K562 (cell line): Measurements from ENCODE around the gene ROBO1. TPM values are rescaled to one million over a fixed set of nuclear protein-coding genes. Genes with fewer than 3 reads are reported as not detected.

Experiments used
- ATAC-seq: fragments of 200-7000 bp; cut with Tn5 transposase; 3 replicates; pipeline ENCODE4 v1.9.1; 2020; ENCODE audit warnings: moderate library complexity
- BruUV-seq: library from RNA; stranded (reverse); fragments of 400-500 nt; replicated peaks from 2 replicates; lab custom pipeline; 2021; lab: Mats Ljungman, UMichigan
- CTCF ChIA-PET: fragments of 300-600 bp; formaldehyde crosslinking; extraction: SDS; loops from one replicate; lab custom pipeline; 2021; ENCODE audit warnings: low intra/inter-chr PET ratio; lab: Yijun Ruan, JAX
- POLR2A ChIA-PET: fragments of 300-600, 350-650 bp; sonication (Branson Sonifier 250); formaldehyde crosslinking; extraction: SDS; loops from one replicate; lab custom pipeline; 2021; ENCODE audit warnings: antibody characterized with exemption, inconsistent platforms; lab: Yijun Ruan, JAX
- DNase-seq, 4 experiments: peaks; one replicate each; pipeline versions ENCODE4 v3.0.0 to v3.0.0-alpha.2; 2011 to 2018; ENCODE audit warnings: low spot score in 3 of 4, mixed read lengths in 3 of 4; ENCODE audit errors: extremely low read depth in 1 of 4
- FAIRE-seq: peaks from 2 replicates; lab custom pipeline; 2011; peaks lifted over from hg19 to GRCh38; lab: Jason Lieb, UNC
- H2AFZ ChIP-seq: 2 replicates; pipeline ENCODE4 v1.6.0; 2011; ENCODE audit warnings: low read depth, low read length, control low read depth, inconsistent platforms
- H3K27ac ChIP-seq: fragments of 200-600 bp; 3 replicates; pipeline ENCODE4 v1.8.0; 2011; ENCODE audit warnings: low read depth, mild to moderate bottlenecking, control low read depth, inconsistent platforms, low read length, moderate library complexity, mixed read lengths; ENCODE audit errors: extremely low read depth
- H3K27me3 ChIP-seq, 2 experiments: fragments of 300-600 bp in 1 of 2; 2 replicates in 1 of 2; 3 replicates in 1 of 2; pipeline versions ENCODE4 v1.6.0 to v1.8.0; 2011; ENCODE audit warnings: inconsistent platforms in 2 of 2, low read length in 2 of 2, mild to moderate bottlenecking in 1 of 2, mixed read lengths in 1 of 2, moderate library complexity in 1 of 2; ENCODE audit not compliant: control insufficient read depth in 2 of 2, insufficient read depth in 2 of 2
- H3K36me3 ChIP-seq: fragments of 300-600 bp; 3 replicates; pipeline ENCODE4 v1.8.0; 2011; ENCODE audit warnings: mild to moderate bottlenecking, low read length, inconsistent platforms; ENCODE audit not compliant: control insufficient read depth, insufficient read depth
- H3K4me1 ChIP-seq, 2 experiments: fragments of 200-600 bp in 1 of 2; replicated peaks in 1 of 2; 2 replicates in 1 of 2; 3 replicates in 1 of 2; pipeline versions ENCODE4 v1.5.1 to v1.8.0; 2011; ENCODE audit warnings: inconsistent platforms in 2 of 2, low read length in 2 of 2, mild to moderate bottlenecking in 1 of 2, mixed read lengths in 1 of 2, moderate library complexity in 1 of 2; ENCODE audit not compliant: control insufficient read depth in 2 of 2, insufficient read depth in 2 of 2
- H3K4me2 ChIP-seq: 2 replicates; pipeline ENCODE4 v1.6.1; 2011; ENCODE audit warnings: low read length, control low read depth, inconsistent platforms, mixed read lengths; ENCODE audit not compliant: insufficient read depth
- H3K4me3 ChIP-seq: fragments of 200-600 bp; sonication (generic), shearing (Covaris generic); 2 replicates; pipeline ENCODE4 v1.5.1; 2016; ENCODE audit warnings: control low read depth, inconsistent platforms
- H3K79me2 ChIP-seq: fragments of 200-600 bp; 3 replicates; pipeline ENCODE4 v1.8.0; 2011; ENCODE audit warnings: low read length, inconsistent platforms; ENCODE audit not compliant: control insufficient read depth, insufficient read depth
- H3K9ac ChIP-seq, 2 experiments: 2 replicates each; pipeline versions ENCODE4 v1.6.0 to v1.6.1; 2011; ENCODE audit warnings: low read depth in 2 of 2, low read length in 2 of 2, control low read depth in 1 of 2, inconsistent platforms in 1 of 2, mild to moderate bottlenecking in 1 of 2, mixed read lengths in 1 of 2; ENCODE audit not compliant: insufficient read depth in 1 of 2
- H3K9me1 ChIP-seq: one replicate; pipeline ENCODE4 v1.6.0; 2011; ENCODE audit warnings: inconsistent platforms, mild to moderate bottlenecking, low read length, moderate library complexity; ENCODE audit not compliant: control insufficient read depth, insufficient read depth
- H3K9me3 ChIP-seq: replicated peaks from 2 replicates; pipeline ENCODE4 v1.5.1; 2011; ENCODE audit warnings: low read depth, low read length, inconsistent platforms; ENCODE audit not compliant: control insufficient read depth, insufficient read depth
- H4K20me1 ChIP-seq: replicated peaks from 2 replicates; pipeline ENCODE4 v1.6.1; 2011; ENCODE audit warnings: low read length, inconsistent platforms, mixed read lengths; ENCODE audit not compliant: control insufficient read depth, insufficient read depth
- GTF2A2 ChIP-seq: IDR thresholded peaks from 2 replicates; pipeline ENCODE4 v1.6.1; 2016; ENCODE audit warnings: mild to moderate bottlenecking, missing genetic modification characterization, missing compliant biosample characterization
- HIVEP1 ChIP-seq: fragments of 250-450 bp; sonication (Bioruptor Pico); IDR thresholded peaks from 2 replicates; pipeline ENCODE4 v1.4.0; 2020; ENCODE audit warnings: mild to moderate bottlenecking
- ILK ChIP-seq: fragments of 450-650 bp; IDR thresholded peaks from 2 replicates; pipeline ENCODE4 v1.6.1; 2016; ENCODE audit warnings: missing genetic modification characterization, low read depth, mild to moderate bottlenecking, missing compliant biosample characterization, moderate library complexity, borderline replicate concordance
- KAT8 ChIP-seq: fragments of 450-650 bp; IDR thresholded peaks from 2 replicates; pipeline ENCODE4 v1.6.1; 2016; ENCODE audit warnings: low read depth, mild to moderate bottlenecking
- PHF20 ChIP-seq: fragments of 450-650 bp; IDR thresholded peaks from 2 replicates; pipeline ENCODE4 v1.6.1; 2018; ENCODE audit not compliant: partially characterized antibody
- PRPF4 ChIP-seq: fragments of 200-400 bp; formaldehyde crosslinking; IDR thresholded peaks from one replicate; pipeline ENCODE4 v1.6.1; 2017; ENCODE audit warnings: low read length, low read depth, mild to moderate bottlenecking; ENCODE audit not compliant: insufficient read depth, poor library complexity, severe bottlenecking
- PYGO2 ChIP-seq: fragments of 450-650 bp; IDR thresholded peaks from 2 replicates; pipeline ENCODE4 v1.6.1; 2016; ENCODE audit warnings: mild to moderate bottlenecking, missing genetic modification characterization, moderate library complexity, missing compliant biosample characterization
- RBM25 ChIP-seq: fragments of 200-400 bp; formaldehyde crosslinking; IDR thresholded peaks from 2 replicates; pipeline ENCODE4 v1.6.1; 2018; ENCODE audit warnings: low read length, low read depth, moderate library complexity; ENCODE audit not compliant: severe bottlenecking
- TAF9B ChIP-seq: fragments of 450-650 bp; IDR thresholded peaks from 2 replicates; pipeline ENCODE4 v1.6.1; 2018; ENCODE audit warnings: mild to moderate bottlenecking; ENCODE audit not compliant: partially characterized antibody
- TEAD4 ChIP-seq, 2 experiments: sonication (generic) in 1 of 2; formaldehyde crosslinking in 1 of 2; IDR thresholded peaks; 2 replicates each; pipeline versions ENCODE4 v1.6.1 to v1.8.0; 2012 to 2022; ENCODE audit warnings: borderline replicate concordance in 1 of 2, inconsistent platforms in 1 of 2, low read length in 1 of 2, mild to moderate bottlenecking in 1 of 2, missing genetic modification reagents in 1 of 2
- TRIM24 ChIP-seq, 2 experiments: fragments of 450-650 bp; IDR thresholded peaks; 2 replicates each; pipeline ENCODE4 v1.6.1; 2016
- ZBTB17 ChIP-seq: fragments of 450-650 bp; formaldehyde crosslinking; IDR thresholded peaks from 2 replicates; pipeline ENCODE4 v1.4.0; 2020; ENCODE audit warnings: mild to moderate bottlenecking
- ZNF23 ChIP-seq: fragments of 250-450 bp; sonication (Bioruptor Pico); IDR thresholded peaks from 2 replicates; pipeline ENCODE4 v1.4.0; 2020; ENCODE audit warnings: mild to moderate bottlenecking
- WGBS: fragments of 100-300 bp; shearing (Covaris generic); methylation state at CpG from one replicate; pipeline ENCODE4 v1.1.6; 2016; ENCODE audit warnings: low coverage, mixed read lengths; ENCODE audit not compliant: insufficient coverage; ENCODE audit errors: missing lambda C conversion rate; 5-methylcytosine and 5-hydroxymethylcytosine counted together
- in situ Hi-C: fragments of 300-500 bp; cut with MboI; formaldehyde crosslinking; loops from 4 replicates; pipeline ENCODE4 v1.15.0; 2018; ENCODE audit warnings: inconsistent platforms, mixed read lengths
- intact Hi-C: fragments of 100-400 bp; cut with micrococcal nuclease; formaldehyde crosslinking; loops from 2 replicates; pipeline ENCODE4 v1.14.2; 2022
- polyA plus RNA-seq, 8 experiments: library from polyadenylated mRNA; depleted of rRNA in 4 of 8; stranded (reverse) in 5 of 8; unstranded in 3 of 8; fragments of >200 nt; fragmentation: Nextera tagmentation in 2 of 8; fragmentation: Illumina TruSeq in 1 of 8; extraction: Ambion mirVana in 2 of 8; extraction: Trizol in 1 of 8; gene quantifications; 2 replicates each; pipeline versions ENCODE4 v1.2.1 to v1.2.3, GENCODE V29; 2011 to 2014; ENCODE audit warnings: inconsistent platforms in 1 of 8, missing spikeins in 1 of 8
- total RNA-seq, 7 experiments: library from RNA; depleted of rRNA in 6 of 7; stranded (reverse); fragments of >200 nt in 6 of 7; fragmentation: Illumina TruSeq in 2 of 7; extraction: Trizol in 2 of 7; gene quantifications; 2 replicates each; pipeline versions ENCODE4 v1.2.1 to v1.2.3, GENCODE V29; 2011 to 2021; ENCODE audit warnings: low replicate concordance in 1 of 7

The ROBO1 gene
- total and polyA plus RNA-seq, 9 of the 15 experiments (the other 6 are each of a cell fraction or from before 2014, with no cell fraction given), result 0.01 to 0.53 (median 0.17) TPM; not detected in 5

GRCh38 chr3:79286882-79287281 is 480.9 kb downstream of the ROBO1 start:
- 3% methylated on average over 3 of the region's 3 CpGs for WGBS
- H3K9ac ChIP-seq, result no peak overlapping the region
- no peak for TF ChIP-seq TAF9B
- no peak for TF ChIP-seq TRIM24 (IDR thresholded peaks at IDR 0.05)
- TF ChIP-seq PRPF4, result no peak
- TF ChIP-seq PHF20, result no peak
- intact Hi-C loops, result no loop called here
- no peaks in the 10 kb centered on the region for H3K36me3 ChIP-seq
- H3K9me1 ChIP-seq, result no peaks in the 10 kb centered on the region
- H3K4me2 ChIP-seq, result no peak overlapping the region
- H3K79me2 ChIP-seq, result no peaks in the 10 kb centered on the region
- H3K27me3 ChIP-seq, result no peaks in the 10 kb centered on the region
- H3K27ac ChIP-seq, result no peak overlapping the region
- H4K20me1 ChIP-seq, result no peaks in the 10 kb centered on the region
- ChIA-PET POLR2A (no interaction called here), CTCF (no interaction called here)
- FAIRE-seq, result no peak
- H3K4me3 ChIP-seq, result no peak overlapping the region
- no peaks in the 10 kb centered on the region for H3K9me3 ChIP-seq
- ATAC-seq, result no peak
- H2AFZ ChIP-seq, result no peak overlapping the region
- H3K4me1 ChIP-seq, result no peaks in the 10 kb centered on the region
- in situ Hi-C loops, result no loop called here
- no peak for DNase-seq
- no TSS peak for BruUV-seq

- ATAC-seq (no peak), DNase-seq (no peak)
- H3K9me3 ChIP-seq, result no peaks in the 10 kb centered on the region
- H2AFZ ChIP-seq, result no peak overlapping the region
- H3K4me3 ChIP-seq, result no peak overlapping the region
- no peaks in the 10 kb centered on the region for H3K79me2 ChIP-seq
- no peaks in the 10 kb centered on the region for H3K27me3 ChIP-seq
- intact Hi-C loops, result no loop called here
- no peak overlapping the region for H3K27ac ChIP-seq
- H3K9ac ChIP-seq, result no peak overlapping the region
- CTCF ChIA-PET, result no interaction called here
- H3K4me2 ChIP-seq, result no peak overlapping the region
- no peaks in the 10 kb centered on the region for H4K20me1 ChIP-seq
- H3K4me1 ChIP-seq, result no peaks in the 10 kb centered on the region
- TF ChIP-seq KAT8 (no peak), ZBTB17 (CRISPR knock-in tag) (no peak), ILK (no peak), ZNF23 (CRISPR knock-in tag) (no peak), HIVEP1 (no peak), PYGO2 (tag) (no peak), RBM25 (no peak), TEAD4 (IDR thresholded peaks at IDR 0.05; ENCODE audit: low read length) (no peak), TEAD4 (CRISPR knock-in tag; IDR thresholded peaks at IDR 0.05; ENCODE audit: borderline replicate concordance) (no peak), GTF2A2 (tag) (no peak)
- TF ChIP-seq, all 486 proteins: peak for 0
- BruUV-seq, result no TSS peak
- in situ Hi-C loops, result no loop called here
- H3K36me3 ChIP-seq, result no peaks in the 10 kb centered on the region
- no peak for FAIRE-seq
- POLR2A ChIA-PET, result no interaction called here
- 0% methylated on average over 2 of the region's 2 CpGs for WGBS
- no peaks in the 10 kb centered on the region for H3K9me1 ChIP-seq
These were observed 481.9 kb downstream of the ROBO1 start for GRCh38 chr3:79285871-79286270.
